ENCODE data around the gene TTC4.

TTC4 gene

DNA sequence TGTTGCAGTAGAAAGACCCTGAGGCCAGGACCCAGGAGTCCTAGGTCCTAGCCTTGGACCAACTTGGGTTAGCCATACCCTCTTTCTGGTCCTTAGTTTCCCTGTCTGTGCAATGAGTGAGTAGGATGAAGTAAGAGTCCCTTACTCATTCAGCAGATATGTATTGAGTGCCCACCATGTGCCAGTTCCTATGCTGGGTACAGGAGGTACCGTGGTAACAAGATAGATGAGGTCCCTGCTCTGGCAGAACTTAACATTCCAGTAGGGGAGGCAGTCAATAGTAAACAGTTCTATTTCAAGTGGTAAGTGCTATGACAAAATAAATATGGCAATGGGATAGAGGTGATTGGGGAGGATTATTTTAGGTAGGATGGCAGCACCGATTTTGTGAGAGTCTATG is 66.9 kb downstream of the TTC4 start:
- H3K9me3 ChIP-seq (ENCODE audit: control insufficient read depth, low read length): no peaks in the 10 kb centered on the region
- H3K4me1 ChIP-seq (ENCODE audit: control insufficient read depth, insufficient read depth, low read length, poor library complexity, severe bottlenecking): no peaks in the 10 kb centered on the region
- no peak overlapping the region for H3K27ac ChIP-seq (ENCODE audit: low read depth, low read length, severe bottlenecking)
- WGBS, 2 experiments (ENCODE audit: insufficient coverage in 2 of 2): 80 to 100% methylated on average over 1 of the region's 2 CpGs
- H3K36me3 ChIP-seq (ENCODE audit: control insufficient read depth, insufficient read depth, low read length): no peaks in the 10 kb centered on the region
- no peak overlapping the region for H3K4me3 ChIP-seq (ENCODE audit: extremely low read depth, insufficient read depth, low read length, poor library complexity, severe bottlenecking)

DNA sequence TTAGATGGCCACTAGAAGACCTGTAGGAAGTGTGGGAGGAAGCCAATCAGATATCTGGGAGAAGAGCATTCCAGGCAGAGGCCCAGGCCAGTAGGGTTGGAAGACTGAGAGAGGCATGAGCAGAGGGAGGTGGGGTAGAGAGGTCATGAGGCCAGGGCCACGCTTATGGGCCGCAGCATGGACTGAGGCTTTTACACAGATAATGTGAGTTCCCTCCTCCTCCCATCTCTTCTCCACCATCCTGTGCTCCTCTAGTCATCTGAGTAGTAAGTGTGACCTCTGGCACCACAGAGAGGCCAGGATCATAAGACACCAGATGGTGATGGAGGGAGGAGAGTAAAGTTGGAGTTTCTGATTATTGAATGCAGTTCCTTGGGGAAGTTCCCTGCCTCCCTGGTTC is 68.4 kb downstream of the TTC4 start:
- WGBS, 2 experiments (ENCODE audit: insufficient coverage in 2 of 2): 100% methylated on average over 2 of the region's 2 CpGs; no CpG with 5 or more reads in 1 of the 2 experiments

DNA sequence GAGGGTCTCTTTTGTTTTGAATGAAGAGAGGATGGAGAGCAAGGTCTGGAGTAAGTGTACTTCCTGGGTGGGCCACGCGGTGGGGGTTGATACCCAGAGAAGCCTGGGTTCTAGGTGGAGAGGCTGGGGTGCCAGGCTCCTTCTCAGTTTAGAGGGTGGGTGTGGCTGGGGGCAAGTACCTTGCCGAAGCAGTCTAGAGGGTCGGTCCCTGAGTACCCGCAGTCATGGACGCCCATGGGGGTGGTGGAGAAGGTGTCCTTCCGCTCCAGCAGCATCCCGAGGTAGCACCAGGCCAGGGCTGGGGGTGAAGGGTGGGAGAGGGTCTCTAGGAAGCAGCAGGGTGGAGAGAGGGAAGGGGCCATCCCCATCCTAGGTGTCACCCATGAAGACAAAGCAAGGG is 71.1 kb downstream of the TTC4 start:
- no peak overlapping the region for H3K27ac ChIP-seq (ENCODE audit: low read depth, low read length, severe bottlenecking)
- no peak overlapping the region for H3K4me3 ChIP-seq (ENCODE audit: extremely low read depth, insufficient read depth, low read length, poor library complexity, severe bottlenecking)
- H3K36me3 ChIP-seq (ENCODE audit: control insufficient read depth, insufficient read depth, low read length): no peaks in the 10 kb centered on the region
- no peaks in the 10 kb centered on the region for H3K9me3 ChIP-seq (ENCODE audit: control insufficient read depth, low read length)
- H3K4me1 ChIP-seq (ENCODE audit: control insufficient read depth, insufficient read depth, low read length, poor library complexity, severe bottlenecking): no peaks in the 10 kb centered on the region
- 89 to 93% methylated on average over 4 to 8 of the region's 8 CpGs for WGBS, 2 experiments (ENCODE audit: insufficient coverage in 2 of 2)

More for the DNA sequence above, 68.4 kb downstream of the TTC4 start:
- H3K9me3 ChIP-seq (ENCODE audit: control insufficient read depth, low read length): no peaks in the 10 kb centered on the region
- no peak overlapping the region for H3K27ac ChIP-seq (ENCODE audit: low read depth, low read length, severe bottlenecking)
- H3K36me3 ChIP-seq (ENCODE audit: control insufficient read depth, insufficient read depth, low read length): no peaks in the 10 kb centered on the region
- no peaks in the 10 kb centered on the region for H3K4me1 ChIP-seq (ENCODE audit: control insufficient read depth, insufficient read depth, low read length, poor library complexity, severe bottlenecking)
- H3K4me3 ChIP-seq (ENCODE audit: extremely low read depth, insufficient read depth, low read length, poor library complexity, severe bottlenecking): no peak overlapping the region

DNA sequence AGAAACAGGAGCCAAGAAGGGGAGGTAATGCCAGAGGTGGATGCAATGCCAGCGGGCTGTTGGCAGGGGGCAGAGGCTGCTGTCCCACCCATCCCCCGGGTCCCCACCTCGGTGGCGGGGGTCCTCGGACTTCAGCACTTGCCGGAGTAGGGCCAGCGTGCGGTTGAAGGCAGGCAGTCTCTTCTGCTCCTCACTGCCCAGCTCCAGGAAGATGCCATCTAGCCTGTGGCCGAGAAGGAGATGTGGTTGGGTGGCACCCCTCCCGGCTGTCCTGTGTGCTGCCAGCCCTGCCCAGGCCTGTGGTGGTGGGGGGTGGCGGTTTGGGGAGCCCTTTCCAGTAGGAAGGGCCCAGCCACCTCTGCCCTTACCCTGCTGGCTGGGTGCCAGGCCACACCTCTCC is 71.9 kb downstream of the TTC4 start:
- WGBS, 2 experiments (ENCODE audit: insufficient coverage in 2 of 2): 90 to 97% methylated on average over 3 to 8 of the region's 11 CpGs

DNA sequence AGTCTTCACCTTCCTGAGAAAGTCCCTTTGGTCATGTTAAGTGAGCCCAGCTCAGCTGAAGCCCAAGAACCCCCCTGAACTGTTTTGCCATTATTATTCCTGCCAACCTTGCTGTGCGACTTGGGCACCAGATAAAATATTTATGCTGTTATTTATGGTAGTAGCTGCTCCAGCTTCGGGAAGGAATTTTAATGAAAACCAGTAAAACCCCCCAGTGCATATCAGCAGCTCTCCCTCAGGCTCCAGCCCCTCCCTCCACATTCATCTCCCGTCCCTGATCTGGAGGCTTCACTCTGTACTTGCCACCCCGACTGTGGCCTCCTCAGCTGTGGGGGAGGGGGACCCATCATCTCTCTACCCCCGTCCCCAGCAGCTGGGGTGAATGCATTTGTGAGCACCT is 72.8 kb downstream of the TTC4 start:
- Histone ChIP-seq H3K27ac (ENCODE audit: low read depth, low read length, severe bottlenecking) (no peak overlapping the region), H3K4me3 (ENCODE audit: extremely low read depth, insufficient read depth, low read length, poor library complexity, severe bottlenecking) (no peak overlapping the region), H3K4me1 (ENCODE audit: control insufficient read depth, insufficient read depth, low read length, poor library complexity, severe bottlenecking) (no peaks in the 10 kb centered on the region), H3K9me3 (ENCODE audit: control insufficient read depth, low read length) (no peaks in the 10 kb centered on the region), H3K36me3 (ENCODE audit: control insufficient read depth, insufficient read depth, low read length) (no peaks in the 10 kb centered on the region)
- 60% methylated on average over 1 of the region's 5 CpGs; no CpG with 5 or more reads in 1 of the 2 experiments for WGBS, 2 experiments (ENCODE audit: insufficient coverage in 2 of 2)

More for the DNA sequence above, 71.9 kb downstream of the TTC4 start:
- H3K4me3 ChIP-seq (ENCODE audit: extremely low read depth, insufficient read depth, low read length, poor library complexity, severe bottlenecking): no peak overlapping the region
- no peaks in the 10 kb centered on the region for H3K36me3 ChIP-seq (ENCODE audit: control insufficient read depth, insufficient read depth, low read length)
- no peaks in the 10 kb centered on the region for H3K4me1 ChIP-seq (ENCODE audit: control insufficient read depth, insufficient read depth, low read length, poor library complexity, severe bottlenecking)
- H3K9me3 ChIP-seq (ENCODE audit: control insufficient read depth, low read length): no peaks in the 10 kb centered on the region
- no peak overlapping the region for H3K27ac ChIP-seq (ENCODE audit: low read depth, low read length, severe bottlenecking)

DNA sequence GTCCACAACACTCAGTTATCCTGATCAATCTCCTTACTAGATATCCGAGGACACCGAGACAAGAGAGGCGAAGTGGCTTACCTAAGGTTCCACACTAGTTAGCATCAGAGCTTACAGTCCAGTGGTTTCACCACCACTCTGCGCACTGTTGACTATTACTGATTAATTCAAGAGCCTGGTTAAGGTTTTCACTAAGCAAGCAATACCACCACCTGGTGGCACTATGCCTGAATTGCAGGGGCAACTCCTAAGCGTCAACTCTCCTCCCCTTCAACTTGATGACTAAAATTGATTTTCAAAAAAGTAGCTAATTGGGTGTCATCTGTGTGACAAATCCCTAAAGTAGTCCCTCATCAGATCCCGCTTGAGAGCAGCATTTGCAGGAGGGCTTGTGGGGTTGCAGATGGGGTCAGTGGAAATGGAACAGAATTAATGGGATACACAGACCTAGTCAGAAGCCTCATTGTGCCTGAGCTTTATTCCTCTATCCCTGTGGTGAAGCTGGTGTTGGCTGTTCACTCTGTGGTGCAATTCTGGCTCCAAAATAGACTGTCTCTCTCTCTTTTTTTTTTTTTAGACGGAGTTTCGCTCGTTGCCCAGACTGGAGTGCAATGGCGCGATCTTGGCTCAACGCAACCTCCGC is 76.3 kb downstream of the TTC4 start:
- Histone ChIP-seq H3K4me1 (ENCODE audit: control insufficient read depth, insufficient read depth, low read length, poor library complexity, severe bottlenecking) (peaks cover 12% of the 10 kb centered on the region), H3K4me3 (ENCODE audit: extremely low read depth, insufficient read depth, low read length, poor library complexity, severe bottlenecking) (no peak overlapping the region), H3K27ac (ENCODE audit: low read depth, low read length, severe bottlenecking) (no peak overlapping the region), H3K36me3 (ENCODE audit: control insufficient read depth, insufficient read depth, low read length) (no peaks in the 10 kb centered on the region), H3K9me3 (ENCODE audit: control insufficient read depth, low read length) (no peaks in the 10 kb centered on the region)
- WGBS, 2 experiments (ENCODE audit: insufficient coverage in 2 of 2): 81 to 89% methylated on average over 9 to 10 of the region's 13 CpGs

Measured in mesodermal cell (in vitro differentiated cells).